MM.1S (cell line): ENCODE data around the gene CDH16.
"Not testable (repeated sequence)": the region's sequence is repeated elsewhere in the genome, so short reads cannot be mapped to it uniquely, and the experiment has no call there.

Source experiments
- DNase-seq: peaks from one replicate; pipeline ENCODE4 v3.0.0-alpha.2; 2015
- H2AFZ ChIP-seq: fragments of 300-600 bp; sonication (generic); 2 replicates; pipeline ENCODE4 v1.6.0; 2016; ENCODE audit warnings: antibody characterized with exemption, low read length
- H3F3A ChIP-seq: fragments of 300-600 bp; sonication (generic); 2 replicates; pipeline ENCODE4 v1.6.1; 2016; ENCODE audit warnings: mild to moderate bottlenecking, antibody characterized with exemption, low read length, moderate library complexity, mixed read lengths; ENCODE audit not compliant: insufficient read depth
- H3K27ac ChIP-seq: fragments of 300-600 bp; sonication (generic); 2 replicates; pipeline ENCODE4 v1.5.1; 2016; ENCODE audit warnings: mild to moderate bottlenecking, low read length
- H3K27me3 ChIP-seq: fragments of 300-600 bp; sonication (generic); replicated peaks from 2 replicates; pipeline ENCODE4 v1.6.0; 2016; ENCODE audit warnings: low read length; ENCODE audit not compliant: insufficient read depth
- H3K36me3 ChIP-seq: fragments of 300-600 bp; sonication (generic); replicated peaks from 2 replicates; pipeline ENCODE4 v1.6.1; 2016; ENCODE audit warnings: mild to moderate bottlenecking, low read length, mixed read lengths; ENCODE audit not compliant: insufficient read depth
- H3K4me1 ChIP-seq: fragments of 300-600 bp; sonication (generic); 2 replicates; pipeline ENCODE4 v1.6.1; 2016; ENCODE audit warnings: low read length, mixed read lengths
- H3K4me2 ChIP-seq: fragments of 300-600 bp; sonication (generic); 2 replicates; pipeline ENCODE4 v1.6.0; 2016; ENCODE audit warnings: low read depth, low read length
- H3K4me3 ChIP-seq: fragments of 300-600 bp; sonication (generic); 2 replicates; pipeline ENCODE4 v1.5.1; 2016; ENCODE audit warnings: low read length, mixed read lengths
- H3K79me2 ChIP-seq: fragments of 300-600 bp; sonication (generic); 2 replicates; pipeline ENCODE4 v1.6.1; 2016; ENCODE audit warnings: mixed run types, low read length, mixed read lengths
- H3K9ac ChIP-seq: fragments of 300-600 bp; sonication (generic); 2 replicates; pipeline ENCODE4 v1.6.1; 2016; ENCODE audit warnings: low read length, mixed read lengths
- H3K9me2 ChIP-seq: fragments of 300-600 bp; sonication (generic); replicated peaks from 2 replicates; pipeline ENCODE4 v1.6.1; 2016; ENCODE audit warnings: mild to moderate bottlenecking, low read length, mixed read lengths; ENCODE audit not compliant: insufficient read depth
- H3K9me3 ChIP-seq: fragments of 300-600 bp; sonication (generic); replicated peaks from 2 replicates; pipeline ENCODE4 v1.6.1; 2016; ENCODE audit warnings: mild to moderate bottlenecking, low read length, mixed read lengths; ENCODE audit not compliant: insufficient read depth
- H4K20me1 ChIP-seq: fragments of 300-600 bp; sonication (generic); 2 replicates; pipeline ENCODE4 v1.6.1; 2016; ENCODE audit warnings: mild to moderate bottlenecking, low read length, moderate library complexity, mixed read lengths; ENCODE audit not compliant: insufficient read depth
- EZH2 ChIP-seq: fragments of 300-600 bp; sonication (generic); optimal IDR thresholded peaks from 2 replicates; pipeline ENCODE3; 2017; ENCODE audit warnings: low read depth, mild to moderate bottlenecking, antibody characterized with exemption, low read length, mixed read lengths
- EZH2phosphoT487 ChIP-seq: fragments of 300-600 bp; sonication (generic); IDR thresholded peaks from 2 replicates; pipeline ENCODE4 v1.6.1; 2018; ENCODE audit warnings: antibody characterized with exemption, low read length
- TF ChIP-seq, protein P1 (sequence below): fragments of 300-600 bp; sonication (generic); IDR thresholded peaks from 2 replicates; pipeline ENCODE4 v1.5.1; 2016; ENCODE audit warnings: antibody characterized with exemption, low read length, mixed read lengths

Gene CDH16

GRCh38 chr16:66958857-66959703, 40.4 kb upstream of the CDH16 start:
- no peaks in the 10 kb centered on the region for H3K79me2 ChIP-seq
- H3K27ac ChIP-seq, result no peak overlapping the region

GRCh38 chr16:66956154-66956457, 37.4 kb upstream of the CDH16 start:
- not testable (repeated sequence) for H3K9me3 ChIP-seq, H3K27me3 ChIP-seq, H3K4me1 ChIP-seq, H3K9ac ChIP-seq, H3K9me2 ChIP-seq, H3K79me2 ChIP-seq, H3K4me3 ChIP-seq, H3K4me2 ChIP-seq, H3F3A ChIP-seq, DNase-seq, H2AFZ ChIP-seq, H3K36me3 ChIP-seq, H4K20me1 ChIP-seq, H3K27ac ChIP-seq

More at GRCh38 chr16:66958857-66959703, 40.4 kb upstream of the CDH16 start:
- Histone ChIP-seq H3K9me3 (no peaks in the 10 kb centered on the region), H3K9ac (no peak overlapping the region), H3K36me3 (no peaks in the 10 kb centered on the region), H3K27me3 (no peaks in the 10 kb centered on the region), H3K4me2 (no peak overlapping the region), H3K9me2 (no peaks in the 10 kb centered on the region), H2AFZ (no peak overlapping the region), H3K4me1 (no peaks in the 10 kb centered on the region), H3F3A (no peaks in the 10 kb centered on the region), H4K20me1 (no peaks in the 10 kb centered on the region), H3K4me3 (no peak overlapping the region)
- TF ChIP-seq EZH2phosphoT487 (no peak), EZH2 (no peak)
- TF ChIP-seq, protein P1, sequence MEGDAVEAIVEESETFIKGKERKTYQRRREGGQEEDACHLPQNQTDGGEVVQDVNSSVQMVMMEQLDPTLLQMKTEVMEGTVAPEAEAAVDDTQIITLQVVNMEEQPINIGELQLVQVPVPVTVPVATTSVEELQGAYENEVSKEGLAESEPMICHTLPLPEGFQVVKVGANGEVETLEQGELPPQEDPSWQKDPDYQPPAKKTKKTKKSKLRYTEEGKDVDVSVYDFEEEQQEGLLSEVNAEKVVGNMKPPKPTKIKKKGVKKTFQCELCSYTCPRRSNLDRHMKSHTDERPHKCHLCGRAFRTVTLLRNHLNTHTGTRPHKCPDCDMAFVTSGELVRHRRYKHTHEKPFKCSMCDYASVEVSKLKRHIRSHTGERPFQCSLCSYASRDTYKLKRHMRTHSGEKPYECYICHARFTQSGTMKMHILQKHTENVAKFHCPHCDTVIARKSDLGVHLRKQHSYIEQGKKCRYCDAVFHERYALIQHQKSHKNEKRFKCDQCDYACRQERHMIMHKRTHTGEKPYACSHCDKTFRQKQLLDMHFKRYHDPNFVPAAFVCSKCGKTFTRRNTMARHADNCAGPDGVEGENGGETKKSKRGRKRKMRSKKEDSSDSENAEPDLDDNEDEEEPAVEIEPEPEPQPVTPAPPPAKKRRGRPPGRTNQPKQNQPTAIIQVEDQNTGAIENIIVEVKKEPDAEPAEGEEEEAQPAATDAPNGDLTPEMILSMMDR, result no peak
- no peak for DNase-seq

DNA sequence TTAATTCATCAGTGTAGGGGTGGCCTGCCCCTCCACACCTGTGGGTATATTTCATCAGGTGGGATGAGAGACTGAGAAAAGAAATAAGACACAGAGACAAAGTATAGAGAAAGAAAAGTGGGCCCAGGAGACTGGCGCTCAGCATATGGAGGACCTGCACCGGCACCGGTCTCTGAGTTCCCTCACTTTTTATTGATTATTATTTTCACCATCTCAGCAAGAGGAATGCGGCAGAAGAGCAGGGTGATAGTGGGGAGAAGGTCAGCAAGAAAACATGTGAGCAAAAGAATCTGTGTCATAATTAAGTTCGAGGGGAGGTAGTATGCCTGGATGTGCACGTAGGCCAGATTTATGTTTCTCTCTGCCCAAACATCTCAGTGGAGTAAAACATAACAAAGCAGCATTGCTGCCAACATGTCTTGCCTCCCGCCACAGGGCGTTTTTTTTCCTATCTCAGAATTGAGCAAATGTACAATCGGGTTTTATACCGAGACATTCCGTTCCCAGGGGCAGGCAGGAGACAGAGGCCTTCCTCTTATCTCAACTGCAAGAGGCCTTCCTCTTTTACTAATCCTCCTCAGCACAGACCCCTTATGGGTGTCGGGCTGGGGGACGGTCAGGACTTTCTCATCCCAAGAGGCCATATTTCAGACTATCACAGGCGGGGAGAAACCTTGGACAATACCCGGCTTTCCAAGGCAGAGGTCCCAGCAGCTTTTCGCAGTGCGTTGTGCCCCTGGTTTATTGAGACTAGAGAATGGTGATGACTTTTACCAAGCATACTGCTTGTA, 36.9 kb upstream of the CDH16 start:
- H3K27me3 ChIP-seq, H3K36me3 ChIP-seq, H3K79me2 ChIP-seq, H3K9me3 ChIP-seq, H3F3A ChIP-seq, H3K4me1 ChIP-seq, H3K4me3 ChIP-seq, H3K9me2 ChIP-seq, H3K27ac ChIP-seq, H4K20me1 ChIP-seq, H2AFZ ChIP-seq, H3K4me2 ChIP-seq, H3K9ac ChIP-seq, DNase-seq: not testable (repeated sequence)

- no peaks in the 10 kb centered on the region for H4K20me1 ChIP-seq
- H3K79me2 ChIP-seq, result no peaks in the 10 kb centered on the region
- peak; percentile 76 for DNase-seq
- no peaks in the 10 kb centered on the region for H3K36me3 ChIP-seq
- H3K4me3 ChIP-seq, result no peak overlapping the region
- H3K4me2 ChIP-seq, result no peak overlapping the region
- no peaks in the 10 kb centered on the region for H3K9me3 ChIP-seq
- H3F3A ChIP-seq, result no peaks in the 10 kb centered on the region
- H2AFZ ChIP-seq, result no peak overlapping the region
- H3K27ac ChIP-seq, result no peak overlapping the region
- TF ChIP-seq, protein P1, result peak; percentile 85
- TF ChIP-seq EZH2 (no peak), EZH2phosphoT487 (no peak)
- no peaks in the 10 kb centered on the region for H3K9me2 ChIP-seq
- peaks cover 5% of the 10 kb centered on the region for H3K4me1 ChIP-seq
- no peaks in the 10 kb centered on the region for H3K27me3 ChIP-seq
- no peak overlapping the region for H3K9ac ChIP-seq
Measured at GRCh38 chr16:66954097-66954659, 35.5 kb upstream of the CDH16 start.
